T-helper 2 cell treated with Interferon-gamma antibody and Interleukin-4, amounts not matched to agents 100 ng/mL and 5 ng/mL, for 36 hours (primary cell): ENCODE results near the gene FNDC4. TPM values are rescaled to one million over a fixed set of nuclear protein-coding genes. Genes with fewer than 3 reads are reported as not detected.

Experiments
- intact Hi-C: fragments of 100-400 bp; cut with micrococcal nuclease; formaldehyde crosslinking; loops from one replicate; pipeline ENCODE4 v1.15.1; 2023
- total RNA-seq: library from RNA; stranded (reverse); gene quantifications from 2 replicates; pipeline ENCODE4 v1.2.3, GENCODE V29; 2022

FNDC4 gene
- total RNA-seq, 1 donor from 2014 or later, result not detected

- intact Hi-C loops, result no loop called here
These were observed 586 bp downstream of the FNDC4 start for GRCh38 chr2:27494284-27494943.

GRCh38 chr2:27493948-27494283, 1.1 kb downstream of the FNDC4 start:
- intact Hi-C loops, result no loop called here

DNA sequence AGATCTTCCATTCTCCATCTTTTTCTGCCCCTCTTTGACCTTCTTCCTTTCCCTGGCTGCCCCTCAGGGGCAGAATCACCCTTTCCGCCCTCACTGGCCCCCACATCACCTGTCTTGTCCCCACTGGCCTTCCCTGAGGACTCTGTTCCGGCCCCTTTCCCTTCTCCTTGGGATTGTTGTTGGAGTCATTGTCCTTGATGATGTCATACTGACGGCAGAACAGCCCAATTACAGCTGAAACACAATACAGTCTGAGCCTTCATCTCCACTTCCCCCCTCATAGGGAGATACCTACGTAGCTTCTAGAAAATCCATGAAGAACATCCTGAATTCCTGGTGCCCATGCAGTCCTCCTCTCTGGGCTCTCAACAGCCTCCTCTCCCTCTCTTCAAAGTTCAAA, 2.4 kb downstream of the FNDC4 start:
- intact Hi-C loops, result no loop called here

- intact Hi-C loops, result loop anchor here (1.0 to 2.0 kb wide), 7 partner anchors 61 to 194 kb away; partner anchors contain the start of genes CCDC121, EIF2B4, GPN1 and GTF3C2
These were observed 5.3 kb downstream of the FNDC4 start, which contains the start of gene IFT172 for GRCh38 chr2:27489498-27490397. IFT172 (minus strand) TSS chr2:27489743; CDS start chr2:27489653, 90 bp downstream.

GRCh38 chr2:27489118-27489497, 5.9 kb downstream of the FNDC4 start:
- intact Hi-C loops, result loop anchor here (1.0 to 2.0 kb wide), 7 partner anchors 61 to 194 kb away; partner anchors contain the start of genes CCDC121, EIF2B4, GPN1 and GTF3C2

- intact Hi-C loops, result no loop called here
These were observed 9.5 kb downstream of the FNDC4 start for GRCh38 chr2:27485496-27485895.

DNA sequence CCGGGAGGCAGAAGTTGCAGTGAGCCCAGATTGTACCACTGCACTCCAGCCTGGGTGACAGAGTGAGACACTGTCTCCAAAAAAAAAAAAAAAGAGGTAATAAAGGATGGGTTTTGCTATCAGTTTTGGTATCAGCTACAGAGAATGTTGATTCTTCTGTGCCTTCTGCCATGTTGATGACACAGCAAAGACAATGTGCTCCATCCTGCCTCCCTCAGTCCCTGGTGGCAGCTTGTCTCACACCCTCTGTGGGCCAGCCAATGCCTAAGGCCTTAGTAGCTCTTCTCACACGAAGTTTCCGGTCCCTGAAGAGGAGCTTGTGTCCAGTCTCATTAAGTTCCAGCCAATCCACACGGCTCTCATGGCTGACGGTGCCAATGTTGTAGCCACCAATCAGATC, 23.0 kb downstream of the FNDC4 start:
- intact Hi-C loops, result no loop called here

DNA sequence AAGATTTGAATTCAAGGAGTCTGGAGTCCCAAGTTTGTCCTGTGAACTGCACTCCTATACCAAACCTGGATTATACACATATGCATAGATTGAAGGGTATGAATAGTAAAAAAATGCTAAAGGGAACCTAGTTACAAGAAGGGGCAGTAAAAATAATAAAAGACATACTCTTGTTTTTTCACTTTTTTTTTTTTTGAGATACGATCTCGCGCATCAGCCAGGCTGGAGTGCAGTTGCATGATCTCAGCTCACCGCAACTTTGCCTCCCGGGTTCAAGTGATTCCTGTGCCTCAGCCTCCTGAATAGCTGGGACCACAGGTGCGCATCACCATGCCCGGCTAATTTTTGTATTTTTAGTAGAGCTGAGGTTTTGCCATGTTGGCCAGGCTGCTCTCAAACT, 30.6 kb downstream of the FNDC4 start:
- intact Hi-C loops, result no loop called here

DNA sequence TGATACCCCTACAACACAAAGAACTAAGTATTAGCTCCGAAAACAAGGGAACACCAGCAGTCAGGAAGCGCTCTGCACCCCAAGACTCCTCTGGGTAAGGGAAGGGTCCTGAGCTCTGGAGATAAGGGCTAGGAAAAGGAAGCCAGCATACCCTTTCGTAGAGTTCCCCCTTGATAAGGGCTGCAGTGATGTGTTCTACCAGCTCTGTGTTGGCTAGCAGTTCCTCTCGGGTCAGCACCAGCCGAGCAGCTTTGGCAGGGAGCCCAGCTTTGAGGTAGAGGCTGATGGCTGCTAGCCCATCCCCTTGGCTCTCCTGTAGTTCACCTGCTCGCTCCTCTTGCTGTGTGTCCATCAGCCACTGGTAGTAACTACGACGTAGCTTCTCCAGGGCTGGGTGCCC, 33.9 kb downstream of the FNDC4 start:
- intact Hi-C loops, result no loop called here

- intact Hi-C loops, result no loop called here
These were observed 41.0 kb downstream of the FNDC4 start for GRCh38 chr2:27453968-27454367.

- intact Hi-C loops, result no loop called here
These were observed 43.9 kb downstream of the FNDC4 start for GRCh38 chr2:27451095-27451494.

GRCh38 chr2:27448381-27448780, 46.6 kb downstream of the FNDC4 start:
- intact Hi-C loops, result no loop called here

GRCh38 chr2:27446057-27446456, 48.9 kb downstream of the FNDC4 start:
- intact Hi-C loops, result no loop called here

DNA sequence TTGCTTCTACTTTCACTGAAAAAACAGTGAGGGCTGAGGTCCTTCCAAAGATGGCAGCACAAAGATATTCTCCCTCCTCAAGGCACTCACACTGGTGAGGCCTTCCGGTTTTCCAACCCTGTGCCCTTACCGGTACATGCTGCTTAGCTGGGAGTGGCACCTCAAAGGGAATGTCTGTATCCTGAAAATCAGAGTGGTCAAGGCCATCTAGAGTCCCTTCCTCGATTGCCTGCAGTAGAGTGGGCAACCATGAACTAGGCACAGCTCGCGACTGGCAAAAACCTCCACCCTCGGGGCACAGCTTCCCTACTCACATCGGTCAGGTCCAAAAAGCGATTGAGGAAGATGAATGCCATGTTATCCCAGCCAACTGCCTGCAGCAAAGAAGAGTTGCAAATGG, 49.4 kb downstream of the FNDC4 start:
- intact Hi-C loops, result no loop called here

- intact Hi-C loops, result no loop called here
These were observed 49.8 kb downstream of the FNDC4 start for GRCh38 chr2:27445155-27445554.

GRCh38 chr2:27442920-27443282, 52.1 kb downstream of the FNDC4 start:
- intact Hi-C loops, result no loop called here

GRCh38 chr2:27441958-27442919, 52.8 kb downstream of the FNDC4 start, which contains the start of gene KRTCAP3:
KRTCAP3 (plus strand) TSS chr2:27442381; CDS start chr2:27442413, 32 bp downstream.
- intact Hi-C loops, result no loop called here
